Gastrocnemius medialis (tissue), 4 donors: ENCODE data around the gene DUSP1. TPM values are rescaled to one million over a fixed set of nuclear protein-coding genes. Genes with fewer than 3 reads are reported as not detected.

Experiments used
- ATAC-seq, 2 donors: fragments of 150-250 bp; one replicate each; pipeline ENCODE4 v1.9.1; 2016
- DNase-seq, 2 donors: peaks; one replicate each; pipeline ENCODE4 v3.0.0-alpha.2; 2019
- H3K27ac ChIP-seq, 4 donors: fragments of 200-600 bp; sonication (generic); 1 replicate in 1 of 4; 2 replicates in 3 of 4; pipeline ENCODE4 v1.5.1; 2016 to 2018; ENCODE audit warnings: mild to moderate bottlenecking in 2 of 4, moderate library complexity in 1 of 4
- H3K27me3 ChIP-seq, 3 donors: fragments of 200-600 bp; sonication (generic) in 2 of 3; 1 replicate in 1 of 3; 2 replicates in 2 of 3; pipeline versions ENCODE4 v1.5.1 to v1.6.0; 2016 to 2019; ENCODE audit warnings: mild to moderate bottlenecking in 1 of 3, moderate library complexity in 1 of 3
- H3K36me3 ChIP-seq, 2 donors: fragments of 200-600 bp; sonication (generic) in 1 of 2; one replicate each; pipeline ENCODE4 v1.5.1; 2017 to 2018
- H3K4me1 ChIP-seq, 2 donors: fragments of 200-600 bp; sonication (generic) in 1 of 2; one replicate each; pipeline ENCODE4 v1.5.1; 2016 to 2017; ENCODE audit warnings: mild to moderate bottlenecking in 2 of 2
- H3K4me3 ChIP-seq, 4 donors: fragments of 200-600 bp; sonication (generic) in 3 of 4; 1 replicate in 1 of 4; 2 replicates in 3 of 4; pipeline ENCODE4 v1.5.1; 2016 to 2019; ENCODE audit warnings: mild to moderate bottlenecking in 2 of 4
- H3K9me3 ChIP-seq, 3 donors: fragments of 200-600 bp; sonication (generic) in 2 of 3; 1 replicate in 1 of 3; 2 replicates in 2 of 3; pipeline ENCODE4 v1.5.1; 2016 to 2019
- CTCF ChIP-seq, 5 experiments: fragments of 450-650 bp in 3 of 5; fragments of 200-600 bp in 2 of 5; sonication (generic) in 2 of 5; IDR thresholded peaks in 4 of 5; conservative IDR thresholded peaks in 1 of 5; 1 replicate in 4 of 5; 2 replicates in 1 of 5; pipeline ENCODE4 v1.5.1; 2016 to 2019; ENCODE audit warnings: antibody characterized with exemption in 5 of 5, mild to moderate bottlenecking in 3 of 5, moderate library complexity in 3 of 5
- POLR2A ChIP-seq, 2 donors: fragments of 450-650 bp; IDR thresholded peaks; one replicate each; pipeline ENCODE4 v1.6.1; 2017; ENCODE audit warnings: antibody characterized with exemption in 2 of 2, mild to moderate bottlenecking in 2 of 2, moderate library complexity in 2 of 2
- in situ Hi-C, 4 donors: fragments of 200-750 bp; cut with MboI; loops; one replicate each; pipeline versions ENCODE4 v1.15.0 to v1.8.0; 2017; ENCODE audit warnings: low sequenced_read_pairs in 4 of 4
- intact Hi-C: fragments of 100-400 bp; cut with DNase I; formaldehyde crosslinking; loops from one replicate; pipeline ENCODE4 v1.15.1; 2023; ENCODE audit warnings: low total_unique reads
- total RNA-seq, 4 donors: library from RNA; depleted of rRNA; stranded (reverse); fragments of >200 nt; gene quantifications; one replicate each; pipeline versions ENCODE4 v1.1.0 to v1.2.3, GENCODE V29; 2016

DUSP1 gene
- total RNA-seq, 4 donors from 2014 or later: 345 to 1,004 (median 793) TPM

GRCh38 chr5:172732201-172732865 is 38.7 kb downstream of the DUSP1 start:
- peak overlapping the region; percentile 86 to 89 (median 87) for H3K27ac ChIP-seq
- in situ Hi-C loops (no loop called here), intact Hi-C loops (loop anchor here (5.0 kb wide), 1 partner anchor 35 kb away; no protein-coding TSS in a partner anchor)
- H3K36me3 ChIP-seq: no peaks in the 10 kb centered on the region
- no peak for DNase-seq
- no peaks in the 10 kb centered on the region for H3K27me3 ChIP-seq
- no peaks in the 10 kb centered on the region for H3K9me3 ChIP-seq
- no peak for ATAC-seq
- TF ChIP-seq POLR2A (IDR thresholded peaks at IDR 0.05): no peak
- no peak for TF ChIP-seq CTCF (IDR thresholded peaks at IDR 0.05 in 4 of 5, conservative IDR thresholded peaks at IDR 0.05 in 1 of 5)
- peaks cover 21 to 43% of the 10 kb centered on the region in 2 donors for H3K4me1 ChIP-seq
- H3K4me3 ChIP-seq: no peak overlapping the region

- DNase-seq: no peak
- in situ Hi-C loops: no loop called here
- no peak overlapping the region for H3K4me3 ChIP-seq
- peaks cover 16 to 37% of the 10 kb centered on the region in 2 donors for H3K4me1 ChIP-seq
- H3K27ac ChIP-seq: peak overlapping the region; percentile 86 to 89 (median 87)
- H3K27me3 ChIP-seq: no peaks in the 10 kb centered on the region
- intact Hi-C loops: loop anchor here (5.0 kb wide), 1 partner anchor 36 kb away; no protein-coding TSS in a partner anchor
- H3K9me3 ChIP-seq: no peaks in the 10 kb centered on the region
- H3K36me3 ChIP-seq: no peaks in the 10 kb centered on the region
- no peak for TF ChIP-seq CTCF (IDR thresholded peaks at IDR 0.05 in 4 of 5, conservative IDR thresholded peaks at IDR 0.05 in 1 of 5)
- TF ChIP-seq POLR2A (IDR thresholded peaks at IDR 0.05): no peak
- no peak for ATAC-seq
Observed at GRCh38 chr5:172731680-172732074, 39.3 kb downstream of the DUSP1 start.

- Histone ChIP-seq H3K4me1 (peaks cover 16 to 32% of the 10 kb centered on the region in 2 donors), H3K27me3 (no peaks in the 10 kb centered on the region), H3K9me3 (no peaks in the 10 kb centered on the region), H3K27ac (peak overlapping the region in 3 of 4 donors; percentile 86 to 89 (median 86)), H3K4me3 (no peak overlapping the region), H3K36me3 (no peaks in the 10 kb centered on the region)
- peak; percentile 29 to 32 for ATAC-seq
- in situ Hi-C loops: no loop called here
- peak in 1 of 2 donors; percentile 59 for DNase-seq
- peak; percentile 7 to 26 for TF ChIP-seq POLR2A (IDR thresholded peaks at IDR 0.05)
- no peak for TF ChIP-seq CTCF (IDR thresholded peaks at IDR 0.05 in 4 of 5, conservative IDR thresholded peaks at IDR 0.05 in 1 of 5)
- intact Hi-C loops: loop anchor here (5.0 kb wide), 1 partner anchor 36 kb away; no protein-coding TSS in a partner anchor
Observed at GRCh38 chr5:172730981-172731679, 39.9 kb downstream of the DUSP1 start.

GRCh38 chr5:172730222-172730621 is 40.8 kb downstream of the DUSP1 start:
- ATAC-seq (no peak), DNase-seq (no peak)
- in situ Hi-C loops (no loop called here), intact Hi-C loops (loop anchor here (5.0 kb wide), 1 partner anchor 37 kb away; no protein-coding TSS in a partner anchor)
- Histone ChIP-seq H3K9me3 (no peaks in the 10 kb centered on the region), H3K27ac (no peak overlapping the region), H3K36me3 (no peaks in the 10 kb centered on the region), H3K27me3 (no peaks in the 10 kb centered on the region), H3K4me3 (no peak overlapping the region), H3K4me1 (peaks cover 16 to 32% of the 10 kb centered on the region in 2 donors)
- TF ChIP-seq CTCF (IDR thresholded peaks at IDR 0.05 in 4 of 5, conservative IDR thresholded peaks at IDR 0.05 in 1 of 5): no peak
- TF ChIP-seq POLR2A (IDR thresholded peaks at IDR 0.05): no peak
